Neural progenitor cell (in vitro differentiated cells): ENCODE measurements around the gene CD164. TPM values are rescaled to one million over a fixed set of nuclear protein-coding genes. Genes with fewer than 3 reads are reported as not detected.

Experiments
- DNase-seq: peaks from one replicate; pipeline ENCODE4 v3.0.0-alpha.2; 2016; ENCODE audit warnings: low spot score
- H2AFZ ChIP-seq: fragments of 200-600 bp; sonication (generic); replicated peaks from 2 replicates; pipeline ENCODE4 v1.6.1; 2016; ENCODE audit warnings: antibody characterized with exemption
- H3F3A ChIP-seq: fragments of 200-600 bp; sonication (generic); 2 replicates; pipeline ENCODE4 v1.6.1; 2016; ENCODE audit warnings: antibody characterized with exemption, low read depth
- H3K27ac ChIP-seq: fragments of 200-600 bp; sonication (generic); 2 replicates; pipeline ENCODE4 v1.5.1; 2016; ENCODE audit warnings: mild to moderate bottlenecking
- H3K27me3 ChIP-seq: fragments of 200-600 bp; sonication (generic); 2 replicates; pipeline ENCODE4 v1.6.1; 2016; ENCODE audit warnings: mild to moderate bottlenecking, moderate library complexity
- H3K36me3 ChIP-seq: fragments of 200-600 bp; sonication (generic); 2 replicates; pipeline ENCODE4 v1.5.1; 2016
- H3K4me1 ChIP-seq: fragments of 200-600 bp; sonication (generic); 2 replicates; pipeline ENCODE4 v1.6.1; 2016; ENCODE audit warnings: mixed run types
- H3K4me2 ChIP-seq: fragments of 200-600 bp; sonication (generic); 2 replicates; pipeline ENCODE4 v1.6.1; 2016
- H3K4me3 ChIP-seq: fragments of 200-600 bp; sonication (generic); 2 replicates; pipeline ENCODE4 v1.5.1; 2016
- H3K79me2 ChIP-seq: fragments of 200-600 bp; sonication (generic); 2 replicates; pipeline ENCODE4 v1.6.1; 2016; ENCODE audit warnings: low read depth
- H3K9ac ChIP-seq: fragments of 200-600 bp; sonication (generic); 2 replicates; pipeline ENCODE4 v1.6.1; 2016
- H3K9me3 ChIP-seq: fragments of 200-600 bp; sonication (generic); 2 replicates; pipeline ENCODE4 v1.5.1; 2016; ENCODE audit warnings: low read depth
- H4K20me1 ChIP-seq: fragments of 200-600 bp; sonication (generic); 2 replicates; pipeline ENCODE4 v1.6.1; 2016; ENCODE audit warnings: low read depth
- H3K27ac Mint-ChIP-seq: 3 replicates; pipeline ENCODE4 v1.8.0; 2021; ENCODE audit warnings: mixed read lengths
- H3K27me3 Mint-ChIP-seq: 2 replicates; pipeline ENCODE4 v1.8.0; 2022; ENCODE audit warnings: low read depth, mild to moderate bottlenecking, inconsistent platforms, moderate library complexity, mixed read lengths; ENCODE audit not compliant: insufficient read depth
- H3K36me3 Mint-ChIP-seq: 3 replicates; pipeline ENCODE4 v1.8.0; 2021; ENCODE audit warnings: mixed read lengths
- H3K4me1 Mint-ChIP-seq: 3 replicates; pipeline ENCODE4 v1.8.0; 2021; ENCODE audit warnings: mixed read lengths
- H3K4me3 Mint-ChIP-seq: 3 replicates; pipeline ENCODE4 v1.8.0; 2021; ENCODE audit warnings: mild to moderate bottlenecking, moderate library complexity, mixed read lengths
- H3K9me3 Mint-ChIP-seq: 3 replicates; pipeline ENCODE4 v1.8.0; 2020; ENCODE audit warnings: mixed read lengths
- EZH2 ChIP-seq: fragments of 200-600 bp; sonication (generic); IDR thresholded peaks from 2 replicates; pipeline ENCODE4 v1.6.1; 2017; ENCODE audit warnings: antibody characterized with exemption, mild to moderate bottlenecking, moderate library complexity
- EZH2phosphoT487 ChIP-seq: fragments of 200-600 bp; sonication (generic); IDR thresholded peaks from 2 replicates; pipeline ENCODE4 v1.6.1; 2017; ENCODE audit warnings: antibody characterized with exemption
- total RNA-seq: library from RNA; depleted of rRNA; stranded (reverse); fragments of >200 nt; gene quantifications from 2 replicates; pipeline ENCODE4 v1.2.3, GENCODE V29; 2015; ENCODE audit warnings: low replicate concordance
- TF ChIP-seq, protein P1 (sequence below): fragments of 200-600 bp; sonication (generic); IDR thresholded peaks from 2 replicates; pipeline ENCODE4 v1.5.1; 2017; ENCODE audit warnings: antibody characterized with exemption, mild to moderate bottlenecking

Gene CD164
- total RNA-seq, 1 donor from 2014 or later, result 197 TPM

DNA sequence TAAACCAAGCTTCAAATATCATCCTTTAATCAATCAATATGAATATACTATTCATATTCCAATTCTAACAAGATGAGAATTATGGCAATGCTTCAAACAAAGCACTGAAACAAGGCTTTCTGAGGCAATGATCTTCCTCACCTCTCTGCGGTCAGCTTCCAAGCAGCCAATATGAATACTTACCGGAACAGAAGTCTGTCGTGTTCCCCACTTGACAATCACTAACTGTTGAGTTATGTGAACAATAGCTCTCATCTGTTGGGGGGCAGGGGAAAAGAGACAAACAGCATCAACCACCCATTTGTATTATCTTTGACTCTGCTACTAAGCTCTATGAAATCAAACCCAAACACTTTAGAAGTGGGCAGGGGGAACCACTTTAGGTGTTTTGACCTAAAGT, 4.5 kb downstream of the CD164 start:
- no peaks in the 10 kb centered on the region for H3K36me3 ChIP-seq
- peaks cover 44% of the 10 kb centered on the region for H4K20me1 ChIP-seq
- Mint-ChIP-seq H3K27me3 (no peaks in the 10 kb centered on the region), H3K4me1 (peaks cover 18% of the 10 kb centered on the region), H3K36me3 (peaks cover 31% of the 10 kb centered on the region), H3K4me3 (no peak overlapping the region), H3K9me3 (no peaks in the 10 kb centered on the region), H3K27ac (no peak overlapping the region)
- no peak for DNase-seq
- TF ChIP-seq EZH2 (no peak), EZH2phosphoT487 (no peak)
- TF ChIP-seq, protein P1, sequence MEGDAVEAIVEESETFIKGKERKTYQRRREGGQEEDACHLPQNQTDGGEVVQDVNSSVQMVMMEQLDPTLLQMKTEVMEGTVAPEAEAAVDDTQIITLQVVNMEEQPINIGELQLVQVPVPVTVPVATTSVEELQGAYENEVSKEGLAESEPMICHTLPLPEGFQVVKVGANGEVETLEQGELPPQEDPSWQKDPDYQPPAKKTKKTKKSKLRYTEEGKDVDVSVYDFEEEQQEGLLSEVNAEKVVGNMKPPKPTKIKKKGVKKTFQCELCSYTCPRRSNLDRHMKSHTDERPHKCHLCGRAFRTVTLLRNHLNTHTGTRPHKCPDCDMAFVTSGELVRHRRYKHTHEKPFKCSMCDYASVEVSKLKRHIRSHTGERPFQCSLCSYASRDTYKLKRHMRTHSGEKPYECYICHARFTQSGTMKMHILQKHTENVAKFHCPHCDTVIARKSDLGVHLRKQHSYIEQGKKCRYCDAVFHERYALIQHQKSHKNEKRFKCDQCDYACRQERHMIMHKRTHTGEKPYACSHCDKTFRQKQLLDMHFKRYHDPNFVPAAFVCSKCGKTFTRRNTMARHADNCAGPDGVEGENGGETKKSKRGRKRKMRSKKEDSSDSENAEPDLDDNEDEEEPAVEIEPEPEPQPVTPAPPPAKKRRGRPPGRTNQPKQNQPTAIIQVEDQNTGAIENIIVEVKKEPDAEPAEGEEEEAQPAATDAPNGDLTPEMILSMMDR, result no peak
- no peak overlapping the region for H2AFZ ChIP-seq
- peaks cover 19% of the 10 kb centered on the region for H3K4me1 ChIP-seq
- no peaks in the 10 kb centered on the region for H3K27me3 ChIP-seq
- peaks cover 11% of the 10 kb centered on the region for H3F3A ChIP-seq
- no peak overlapping the region for H3K9ac ChIP-seq
- H3K4me2 ChIP-seq, result no peak overlapping the region
- H3K4me3 ChIP-seq, result no peak overlapping the region
- no peaks in the 10 kb centered on the region for H3K9me3 ChIP-seq
- peaks cover 58% of the 10 kb centered on the region for H3K79me2 ChIP-seq
- H3K27ac ChIP-seq, result no peak overlapping the region

DNA sequence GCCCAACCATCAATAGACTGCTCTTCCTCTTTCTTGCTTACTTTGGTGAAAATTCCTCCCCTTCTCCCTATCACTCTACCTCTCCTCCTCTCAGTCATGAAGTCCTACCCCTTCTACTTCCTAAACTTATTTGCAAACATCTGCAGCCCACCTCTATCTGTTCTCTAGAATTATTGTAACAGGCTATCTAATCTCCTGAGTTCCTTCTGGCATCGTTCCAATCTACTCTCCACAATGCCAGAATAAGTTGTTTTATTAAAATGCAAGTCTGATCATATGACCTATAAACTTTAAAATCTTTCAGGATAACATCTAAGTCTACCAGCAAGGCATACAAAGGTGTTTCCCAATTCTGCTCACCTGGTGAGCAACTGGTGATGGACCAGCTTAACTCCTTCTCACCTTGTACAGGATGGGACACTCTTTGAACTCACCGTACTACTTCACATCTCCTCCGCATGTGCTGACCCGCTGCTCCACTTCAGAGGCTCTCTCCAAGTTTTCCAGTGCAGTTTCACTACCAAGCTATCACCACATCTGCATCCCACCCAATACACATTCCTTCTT, 7.9 kb downstream of the CD164 start:
- Mint-ChIP-seq H3K4me1 (peaks cover 6% of the 10 kb centered on the region), H3K36me3 (peaks cover 39% of the 10 kb centered on the region)
- no peaks in the 10 kb centered on the region for H3F3A ChIP-seq

DNA sequence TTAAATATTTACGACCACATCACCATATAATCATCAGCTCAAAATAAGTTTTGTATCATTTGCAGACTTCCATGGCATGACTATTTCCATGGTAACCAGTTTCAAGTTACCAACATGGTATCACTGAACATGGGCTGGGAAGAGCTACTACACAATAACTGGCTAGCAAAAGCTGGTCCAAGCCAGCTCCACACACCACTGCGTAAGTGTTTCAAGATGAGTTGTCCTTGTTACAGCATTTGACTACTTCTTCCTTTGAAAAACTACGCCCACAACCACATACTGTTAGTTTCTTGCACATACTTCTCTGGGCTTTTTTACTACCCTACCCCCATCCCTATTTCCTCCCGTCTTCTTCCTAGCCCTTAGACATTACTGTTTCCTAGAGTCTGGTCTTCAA, 8.5 kb downstream of the CD164 start:
- Mint-ChIP-seq H3K4me3 (no peak overlapping the region), H3K9me3 (no peaks in the 10 kb centered on the region), H3K27ac (no peak overlapping the region), H3K36me3 (peaks cover 37% of the 10 kb centered on the region), H3K4me1 (no peaks in the 10 kb centered on the region), H3K27me3 (no peaks in the 10 kb centered on the region)
- Histone ChIP-seq H3K27me3 (no peaks in the 10 kb centered on the region), H3K36me3 (peaks cover 4% of the 10 kb centered on the region), H3K27ac (no peak overlapping the region), H3K4me1 (peaks cover 3% of the 10 kb centered on the region), H4K20me1 (peaks cover 19% of the 10 kb centered on the region), H3K9me3 (no peaks in the 10 kb centered on the region), H3K4me2 (no peak overlapping the region), H3F3A (no peaks in the 10 kb centered on the region), H2AFZ (no peak overlapping the region), H3K79me2 (peaks cover 27% of the 10 kb centered on the region), H3K9ac (no peak overlapping the region), H3K4me3 (no peak overlapping the region)
- TF ChIP-seq EZH2 (no peak), EZH2phosphoT487 (no peak)
- TF ChIP-seq, protein P1, result no peak
- DNase-seq, result no peak

More for the DNA sequence above, 7.9 kb downstream of the CD164 start:
- DNase-seq, result no peak
- H3K9me3 ChIP-seq, result no peaks in the 10 kb centered on the region
- H3K9ac ChIP-seq, result no peak overlapping the region
- Mint-ChIP-seq H3K27ac (no peak overlapping the region), H3K9me3 (no peaks in the 10 kb centered on the region), H3K27me3 (no peaks in the 10 kb centered on the region), H3K4me3 (no peak overlapping the region)
- H3K4me3 ChIP-seq, result no peak overlapping the region
- no peak overlapping the region for H2AFZ ChIP-seq
- H3K4me1 ChIP-seq, result peaks cover 8% of the 10 kb centered on the region
- H3K4me2 ChIP-seq, result no peak overlapping the region
- H3K36me3 ChIP-seq, result no peaks in the 10 kb centered on the region
- TF ChIP-seq, protein P1, result no peak
- TF ChIP-seq EZH2phosphoT487, result no peak
- no peak for TF ChIP-seq EZH2
- H4K20me1 ChIP-seq, result peaks cover 26% of the 10 kb centered on the region
- no peaks in the 10 kb centered on the region for H3K27me3 ChIP-seq
- peaks cover 34% of the 10 kb centered on the region for H3K79me2 ChIP-seq
- H3K27ac ChIP-seq, result no peak overlapping the region
